Loucy (cell line): ENCODE measurements around the gene SLC35A5.

Source experiments
- H2AFZ ChIP-seq: fragments of 200-600 bp; sonication (generic); 2 replicates; pipeline ENCODE4 v1.6.0; 2016; ENCODE audit warnings: antibody characterized with exemption, mild to moderate bottlenecking, low read length, moderate library complexity
- H3F3A ChIP-seq: fragments of 200-600 bp; 2 replicates; pipeline ENCODE4 v1.6.0; 2016; ENCODE audit warnings: antibody characterized with exemption, low read depth, mild to moderate bottlenecking
- H3K27me3 ChIP-seq: fragments of 200-600 bp; sonication (generic); 2 replicates; pipeline ENCODE4 v1.6.1; 2014; ENCODE audit warnings: low read length, mild to moderate bottlenecking; ENCODE audit not compliant: insufficient read depth, poor library complexity, severe bottlenecking
- H3K36me3 ChIP-seq: fragments of 200-600 bp; sonication (generic); 2 replicates; pipeline ENCODE4 v1.6.1; 2016; ENCODE audit warnings: low read length; ENCODE audit not compliant: insufficient read depth
- H3K4me1 ChIP-seq: fragments of 200-600 bp; sonication (generic); 2 replicates; pipeline ENCODE4 v1.5.1; 2014; ENCODE audit warnings: low read length, mild to moderate bottlenecking; ENCODE audit not compliant: insufficient read depth, poor library complexity, severe bottlenecking
- H3K4me2 ChIP-seq: fragments of 200-600 bp; sonication (generic); 2 replicates; pipeline ENCODE4 v1.6.0; 2014; ENCODE audit warnings: antibody characterized with exemption, low read length, low read depth, mild to moderate bottlenecking; ENCODE audit not compliant: poor library complexity, severe bottlenecking
- H3K4me3 ChIP-seq: fragments of 200-600 bp; sonication (generic); 2 replicates; pipeline ENCODE4 v1.5.1; 2014; ENCODE audit warnings: low read length, mild to moderate bottlenecking, mixed read lengths; ENCODE audit not compliant: poor library complexity, severe bottlenecking
- H3K79me2 ChIP-seq: fragments of 200-600 bp; sonication (generic); 2 replicates; pipeline ENCODE4 v1.6.1; 2014; ENCODE audit warnings: low read length; ENCODE audit not compliant: insufficient read depth
- H3K9ac ChIP-seq: fragments of 200-600 bp; sonication (generic); 2 replicates; pipeline ENCODE4 v1.6.0; 2014; ENCODE audit warnings: mild to moderate bottlenecking, low read depth, low read length, moderate library complexity; ENCODE audit not compliant: poor library complexity, severe bottlenecking
- H3K9me2 ChIP-seq: fragments of 200-600 bp; sonication (generic); replicated peaks from 2 replicates; pipeline ENCODE4 v1.6.1; 2016; ENCODE audit warnings: low read depth, low read length, mixed read lengths
- H3K9me3 ChIP-seq: fragments of 200-600 bp; sonication (generic); 2 replicates; pipeline ENCODE4 v1.6.1; 2014; ENCODE audit warnings: mild to moderate bottlenecking, antibody characterized with exemption, low read length, low read depth; ENCODE audit not compliant: insufficient read depth
- H4K20me1 ChIP-seq: fragments of 200-600 bp; sonication (generic); 2 replicates; pipeline ENCODE4 v1.6.0; 2014; ENCODE audit warnings: antibody characterized with exemption, low read length, mild to moderate bottlenecking; ENCODE audit not compliant: insufficient read depth, poor library complexity, severe bottlenecking
- EZH2phosphoT487 ChIP-seq: fragments of 200-600 bp; IDR thresholded peaks from 2 replicates; pipeline ENCODE4 v1.6.1; 2018; ENCODE audit warnings: antibody characterized with exemption, mild to moderate bottlenecking, moderate library complexity, borderline replicate concordance
- TF ChIP-seq, protein P1 (sequence below): fragments of 200-600 bp; sonication (generic); conservative IDR thresholded peaks from 2 replicates; pipeline ENCODE4 v1.5.1; 2014; ENCODE audit warnings: mild to moderate bottlenecking, antibody characterized with exemption, low read length

SLC35A5 gene

DNA sequence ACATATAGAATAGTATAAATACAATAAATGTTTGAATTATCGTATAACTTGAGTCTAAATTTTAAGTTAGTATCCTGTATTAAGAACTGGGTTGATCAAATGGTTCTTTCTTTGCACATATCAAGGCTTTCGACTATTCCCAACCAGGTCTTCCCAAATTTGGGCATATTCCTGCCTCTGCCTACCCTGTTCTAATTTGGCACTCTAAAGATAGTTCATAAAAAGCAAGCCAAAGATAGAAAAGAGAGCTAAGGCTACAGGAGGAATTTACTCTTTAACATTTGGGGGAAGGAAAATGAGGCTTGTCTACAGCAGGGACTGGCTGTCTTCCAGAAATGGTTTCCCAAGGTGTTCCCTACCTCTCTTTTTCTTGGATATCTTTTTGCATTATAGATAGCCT is 36.1 kb downstream of the SLC35A5 start:
- Histone ChIP-seq H3F3A (no peaks in the 10 kb centered on the region), H3K9me2 (no peaks in the 10 kb centered on the region), H3K4me2 (no peak overlapping the region)

DNA sequence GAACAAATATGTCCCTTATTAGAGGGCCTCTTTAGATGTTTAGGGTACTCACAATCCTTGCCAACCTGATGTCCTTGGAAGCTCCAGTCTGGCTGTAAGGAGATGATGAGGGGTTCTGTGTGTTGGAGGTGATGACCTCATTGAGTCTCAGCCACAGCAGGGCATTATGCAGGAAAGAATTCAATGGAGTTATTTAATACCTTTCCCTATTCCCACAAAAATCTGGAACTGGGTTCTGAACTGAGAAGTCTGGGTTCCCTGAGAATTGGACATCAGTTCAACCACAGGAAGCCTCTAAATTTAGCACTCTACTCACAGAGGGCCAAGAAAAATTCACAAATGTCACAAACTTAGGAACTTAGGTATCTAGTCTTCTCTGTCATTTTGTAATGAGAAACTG is 36.9 kb downstream of the SLC35A5 start:
- Histone ChIP-seq H3K9me2 (no peaks in the 10 kb centered on the region), H3K4me3 (no peak overlapping the region), H3K9me3 (no peaks in the 10 kb centered on the region), H4K20me1 (no peaks in the 10 kb centered on the region), H3K27me3 (no peaks in the 10 kb centered on the region), H2AFZ (no peak overlapping the region), H3F3A (no peaks in the 10 kb centered on the region), H3K36me3 (no peaks in the 10 kb centered on the region), H3K79me2 (no peaks in the 10 kb centered on the region), H3K9ac (no peak overlapping the region), H3K4me1 (no peaks in the 10 kb centered on the region), H3K4me2 (no peak overlapping the region)
- TF ChIP-seq EZH2phosphoT487 = no peak
- TF ChIP-seq, protein P1, sequence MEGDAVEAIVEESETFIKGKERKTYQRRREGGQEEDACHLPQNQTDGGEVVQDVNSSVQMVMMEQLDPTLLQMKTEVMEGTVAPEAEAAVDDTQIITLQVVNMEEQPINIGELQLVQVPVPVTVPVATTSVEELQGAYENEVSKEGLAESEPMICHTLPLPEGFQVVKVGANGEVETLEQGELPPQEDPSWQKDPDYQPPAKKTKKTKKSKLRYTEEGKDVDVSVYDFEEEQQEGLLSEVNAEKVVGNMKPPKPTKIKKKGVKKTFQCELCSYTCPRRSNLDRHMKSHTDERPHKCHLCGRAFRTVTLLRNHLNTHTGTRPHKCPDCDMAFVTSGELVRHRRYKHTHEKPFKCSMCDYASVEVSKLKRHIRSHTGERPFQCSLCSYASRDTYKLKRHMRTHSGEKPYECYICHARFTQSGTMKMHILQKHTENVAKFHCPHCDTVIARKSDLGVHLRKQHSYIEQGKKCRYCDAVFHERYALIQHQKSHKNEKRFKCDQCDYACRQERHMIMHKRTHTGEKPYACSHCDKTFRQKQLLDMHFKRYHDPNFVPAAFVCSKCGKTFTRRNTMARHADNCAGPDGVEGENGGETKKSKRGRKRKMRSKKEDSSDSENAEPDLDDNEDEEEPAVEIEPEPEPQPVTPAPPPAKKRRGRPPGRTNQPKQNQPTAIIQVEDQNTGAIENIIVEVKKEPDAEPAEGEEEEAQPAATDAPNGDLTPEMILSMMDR = no peak

More for the DNA sequence above, 36.1 kb downstream of the SLC35A5 start:
- Histone ChIP-seq H3K36me3 (peaks cover 5% of the 10 kb centered on the region; the same call in 1 of the 2 replicates), H3K27me3 (no peaks in the 10 kb centered on the region), H3K4me3 (no peak overlapping the region), H2AFZ (no peak overlapping the region), H4K20me1 (no peaks in the 10 kb centered on the region), H3K79me2 (no peaks in the 10 kb centered on the region), H3K4me1 (peaks cover 2% of the 10 kb centered on the region), H3K9ac (no peak overlapping the region), H3K9me3 (peaks cover 5% of the 10 kb centered on the region)
- no peak for TF ChIP-seq EZH2phosphoT487
- TF ChIP-seq, protein P1 = no peak

DNA sequence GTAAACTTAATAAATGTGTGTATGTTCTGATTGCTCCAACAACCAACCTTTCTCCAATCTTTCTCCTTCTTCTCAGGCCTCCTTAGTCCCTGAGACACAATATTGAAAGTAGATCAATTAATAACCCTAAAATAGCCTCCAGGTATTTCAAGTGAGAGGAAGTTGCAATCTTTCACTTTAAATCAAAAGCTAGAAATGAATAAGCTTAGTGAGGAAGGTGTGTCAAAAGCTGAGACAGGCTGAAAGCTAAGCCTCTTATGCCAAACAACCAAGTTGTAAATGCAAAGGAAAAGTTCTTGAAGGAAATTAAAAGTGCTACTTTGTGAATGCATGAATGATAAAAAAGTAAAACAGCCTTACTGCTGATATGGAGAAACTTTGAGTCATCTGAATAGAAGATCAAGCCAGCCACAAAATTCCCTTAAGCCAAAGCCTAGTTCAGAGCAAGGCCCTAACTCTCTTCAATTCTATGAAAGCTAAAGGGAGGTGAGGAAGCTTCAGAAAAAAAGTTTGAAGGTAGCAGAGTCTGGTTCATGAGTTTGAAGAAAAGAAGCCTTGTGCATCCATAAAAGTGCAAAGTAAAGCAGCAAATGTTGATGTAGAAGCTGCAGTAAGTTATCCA is 40.5 kb downstream of the SLC35A5 start:
- TF ChIP-seq, protein P1 = no peak
- no peak for TF ChIP-seq EZH2phosphoT487
- Histone ChIP-seq H2AFZ (no peak overlapping the region), H3K4me3 (no peak overlapping the region), H3K36me3 (no peaks in the 10 kb centered on the region), H3K9ac (no peak overlapping the region), H3K27me3 (no peaks in the 10 kb centered on the region), H4K20me1 (no peaks in the 10 kb centered on the region), H3K9me3 (no peaks in the 10 kb centered on the region), H3K9me2 (no peaks in the 10 kb centered on the region), H3K79me2 (no peaks in the 10 kb centered on the region), H3K4me1 (peaks cover 19% of the 10 kb centered on the region), H3F3A (no peaks in the 10 kb centered on the region), H3K4me2 (no peak overlapping the region)
